Ecto neural progenitor cell (in vitro differentiated cells): ENCODE results near the gene BRMS1L.

ENCODE experiments used
- DNase-seq: peaks from one replicate; pipeline ENCODE4 v3.0.0-alpha.2; 2018; ENCODE audit warnings: low spot score

Gene BRMS1L

DNA sequence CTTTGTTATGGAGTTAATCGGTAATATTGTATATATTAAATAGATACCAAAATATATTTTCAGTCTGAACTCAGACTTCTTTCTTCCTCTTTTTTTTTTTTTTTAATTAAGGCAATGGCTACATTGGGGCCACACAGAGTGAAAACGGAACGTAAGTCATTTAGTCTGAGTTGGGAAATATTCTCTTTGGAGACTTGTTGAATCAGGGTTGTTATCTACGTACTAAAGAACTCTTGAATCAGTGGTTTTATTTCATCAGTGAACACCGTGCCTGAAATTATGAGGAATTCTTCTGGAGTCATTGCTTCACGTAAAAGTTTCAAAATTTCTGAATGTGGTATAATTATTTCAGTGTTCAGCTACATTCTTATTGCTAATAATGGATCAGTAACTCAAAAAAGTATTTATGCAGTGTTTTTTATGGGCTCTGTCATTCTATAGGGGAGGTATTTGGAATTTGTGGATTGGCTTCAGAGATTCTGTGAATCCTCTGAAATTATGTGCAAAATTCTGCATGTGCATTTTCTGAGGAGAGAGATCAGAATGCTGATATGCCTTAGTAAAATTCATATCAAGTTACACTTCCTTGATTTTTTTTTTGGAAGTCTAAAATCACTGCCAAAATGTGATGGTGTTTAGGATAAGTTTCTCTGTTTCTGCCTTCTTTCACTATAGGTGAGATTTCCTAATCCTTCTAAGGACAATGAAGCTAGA, 39.6 kb downstream of the BRMS1L start:
- no peak for DNase-seq

DNA sequence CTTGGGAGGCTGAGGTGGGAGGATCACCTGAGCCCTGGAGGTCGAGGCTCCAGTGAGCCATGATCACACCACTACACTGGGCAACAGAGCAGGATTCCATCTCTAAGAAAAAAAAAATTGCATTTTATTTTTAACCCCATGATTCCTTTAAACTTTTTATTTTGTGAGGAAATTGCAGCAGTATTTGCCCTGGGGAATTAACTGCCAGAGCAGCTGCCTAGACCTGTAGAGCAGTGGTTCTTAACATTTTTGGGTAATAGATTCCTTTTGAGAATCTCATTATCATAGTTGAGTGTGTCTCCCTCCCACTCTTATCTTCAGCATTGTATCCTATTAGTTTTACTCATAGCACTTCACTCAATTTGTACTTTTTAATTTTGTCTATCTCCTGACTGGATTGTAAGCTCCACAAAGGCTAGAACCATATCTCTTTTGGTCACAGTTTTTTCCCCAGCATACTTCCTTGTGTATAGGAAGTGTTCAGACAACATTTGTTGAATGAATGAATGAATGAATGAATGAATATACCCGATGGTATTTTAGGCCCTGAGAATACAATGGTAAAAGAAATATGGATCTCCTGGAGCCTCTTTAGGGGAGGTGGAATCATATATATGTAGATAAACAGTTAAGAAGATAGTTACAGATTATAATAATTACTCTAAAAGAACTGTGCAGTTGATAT, 40.6 kb downstream of the BRMS1L start:
- DNase-seq, result no peak

DNA sequence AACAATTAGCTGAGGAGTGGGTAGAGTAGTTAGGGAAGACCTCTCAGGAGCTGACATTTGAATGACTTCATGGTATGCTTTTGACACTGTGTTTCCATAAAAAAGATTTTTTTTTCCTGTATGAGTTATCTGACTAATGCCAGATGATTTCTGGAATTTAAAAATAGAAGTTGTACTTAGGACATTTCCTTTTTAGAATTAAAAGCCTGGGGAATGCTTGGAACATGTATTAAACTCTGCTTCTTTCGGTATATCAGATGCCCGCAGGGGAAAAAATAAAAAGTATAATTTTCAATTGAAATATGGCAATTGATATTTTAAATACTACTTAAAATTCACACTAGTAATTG, 41.1 kb downstream of the BRMS1L start:
- DNase-seq, result no peak

DNA sequence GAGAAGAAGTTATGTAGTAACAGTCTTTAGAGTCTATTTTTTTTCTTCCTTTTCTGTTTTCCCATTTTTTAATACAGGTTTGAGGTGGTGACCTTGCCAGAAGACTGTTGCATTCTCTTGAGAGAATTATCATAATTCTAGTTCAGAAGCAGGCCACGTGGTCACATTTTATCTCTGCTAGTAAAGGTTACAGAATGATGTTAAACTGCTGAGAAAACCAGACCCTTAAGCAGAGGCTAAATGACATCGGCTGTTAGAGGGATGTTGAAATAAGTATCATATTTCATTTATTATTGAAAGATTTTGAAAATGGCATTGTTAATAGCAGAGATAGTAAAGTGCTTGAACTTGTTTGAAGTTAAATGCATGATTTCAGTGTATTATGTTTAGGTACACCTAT, 49.2 kb downstream of the BRMS1L start:
- no peak for DNase-seq

DNA sequence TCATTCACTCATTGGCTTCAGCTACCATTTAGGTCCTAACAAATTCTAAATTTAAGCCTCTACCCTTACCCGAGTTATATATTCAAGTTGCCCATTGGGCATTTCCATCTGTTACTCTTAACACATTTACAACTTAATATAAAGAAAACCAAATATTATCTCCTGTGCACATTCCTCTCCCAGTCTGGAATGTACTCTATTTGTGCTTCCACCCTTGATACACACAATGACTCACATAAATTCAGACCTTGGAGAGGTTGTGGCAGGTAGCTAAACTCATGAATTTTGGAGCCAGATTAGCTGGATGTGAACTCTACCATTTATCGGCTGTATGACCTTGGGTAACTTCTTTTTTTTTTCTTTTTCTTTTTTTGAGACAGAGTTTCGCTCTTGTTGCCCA, 51.1 kb downstream of the BRMS1L start:
- DNase-seq, result no peak

DNA sequence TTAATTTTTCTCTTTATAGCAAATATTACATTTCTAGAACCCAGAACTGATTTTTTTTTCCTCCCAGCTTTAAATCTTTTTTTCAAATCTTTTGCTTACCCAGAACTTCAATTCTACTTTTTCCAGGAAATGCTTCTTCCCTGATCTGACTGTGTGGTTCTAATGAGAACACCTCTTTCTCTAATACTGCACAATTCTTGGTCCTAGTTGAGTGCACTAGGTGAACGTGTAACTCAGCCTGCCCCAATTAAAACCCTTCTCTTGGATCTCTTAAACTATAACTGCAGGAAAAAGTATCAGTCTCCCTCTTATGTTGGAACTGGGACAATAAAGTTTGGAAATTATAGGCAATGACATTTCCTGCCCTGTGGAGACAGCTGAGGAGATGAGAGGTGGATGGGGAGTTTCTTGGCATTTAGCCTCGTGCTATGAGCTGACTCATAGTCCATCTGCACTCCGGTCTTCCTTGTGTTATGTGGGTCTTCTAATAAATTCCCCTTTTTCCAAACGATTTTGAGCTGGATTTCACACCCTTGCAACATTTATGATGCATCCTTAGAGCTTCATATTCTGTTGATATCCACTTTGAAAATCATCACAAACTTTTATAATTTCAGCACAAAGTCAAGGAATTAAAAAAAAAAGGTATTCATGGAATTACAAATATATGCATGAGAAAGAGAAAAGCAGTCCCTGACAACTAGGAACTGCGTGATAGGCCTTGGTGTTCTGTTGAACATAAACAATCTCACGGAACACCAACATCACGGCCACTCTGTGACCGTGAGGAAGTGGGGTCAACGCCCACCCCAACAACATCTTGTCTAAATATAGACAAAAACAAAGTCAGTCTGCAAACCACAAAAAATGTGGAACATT, 52.4 kb downstream of the BRMS1L start:
- no peak for DNase-seq

DNA sequence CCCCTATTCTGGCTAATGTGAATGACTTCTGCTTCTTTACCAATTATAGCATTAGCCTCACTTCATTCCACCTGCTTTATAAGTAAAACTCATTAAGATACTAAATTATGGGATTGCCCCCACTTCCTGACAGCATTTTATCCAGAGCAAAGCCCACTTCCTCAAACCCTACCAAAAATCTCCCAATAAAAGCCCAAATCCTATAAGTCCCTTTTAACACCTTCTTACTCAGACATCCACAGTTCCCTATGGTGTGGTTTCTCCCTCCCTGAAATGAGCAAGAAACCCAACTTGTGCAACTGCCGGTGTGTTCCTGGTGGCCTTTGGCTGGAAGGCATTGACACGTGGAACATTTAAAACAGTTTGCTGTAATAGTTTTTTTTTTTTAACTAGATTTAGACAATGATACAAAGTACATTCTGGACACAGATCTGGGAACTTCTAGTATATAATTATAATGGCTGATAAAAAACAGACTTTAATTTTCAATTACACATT, 53.1 kb downstream of the BRMS1L start:
- DNase-seq, result no peak

DNA sequence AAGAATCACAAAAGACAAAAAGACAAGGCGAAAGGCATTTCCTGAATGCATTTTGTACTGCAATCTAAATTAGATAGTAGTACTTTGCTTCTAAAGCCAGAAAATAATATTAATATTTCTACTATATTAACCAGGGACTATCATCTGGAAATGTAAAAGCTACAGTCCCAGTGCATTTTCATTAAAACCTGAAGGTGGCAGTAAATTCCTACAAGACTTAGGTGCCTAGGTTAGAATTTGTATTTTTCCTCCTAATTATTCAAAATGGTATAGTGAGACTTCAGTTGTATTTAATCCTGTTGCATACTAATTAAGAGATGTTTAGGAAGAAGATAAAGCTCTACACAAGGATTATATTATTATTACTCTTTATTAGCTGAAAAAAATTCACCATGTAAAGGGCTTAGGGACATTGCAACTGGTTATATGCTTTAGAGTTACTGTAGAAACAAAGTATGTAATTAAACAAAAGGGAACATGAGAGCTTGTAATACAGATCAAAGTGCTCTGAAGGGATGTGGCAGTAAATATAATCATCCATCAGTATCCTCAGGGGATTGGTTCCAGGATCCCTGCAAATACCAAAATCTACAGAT, 53.6 kb downstream of the BRMS1L start:
- DNase-seq, result no peak

DNA sequence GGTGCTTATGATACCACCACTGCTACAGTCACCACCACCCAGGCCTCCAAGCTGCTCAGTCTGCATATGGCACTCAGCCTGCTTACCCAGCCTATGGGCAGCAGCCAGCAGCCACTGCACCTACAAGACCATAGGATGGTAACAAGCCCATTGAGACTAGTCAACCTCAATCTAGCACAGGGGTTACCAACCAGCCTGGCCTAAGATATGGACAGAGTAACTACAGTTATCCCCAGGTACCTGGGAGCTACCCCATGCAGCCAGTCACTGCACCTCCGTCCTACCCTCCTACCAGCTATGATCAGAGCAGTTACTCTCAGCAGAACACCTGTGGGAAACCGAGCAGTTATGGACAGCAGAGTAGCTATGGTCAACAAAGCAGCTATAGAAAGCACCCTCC, 55.1 kb downstream of the BRMS1L start:
- no peak for DNase-seq

DNA sequence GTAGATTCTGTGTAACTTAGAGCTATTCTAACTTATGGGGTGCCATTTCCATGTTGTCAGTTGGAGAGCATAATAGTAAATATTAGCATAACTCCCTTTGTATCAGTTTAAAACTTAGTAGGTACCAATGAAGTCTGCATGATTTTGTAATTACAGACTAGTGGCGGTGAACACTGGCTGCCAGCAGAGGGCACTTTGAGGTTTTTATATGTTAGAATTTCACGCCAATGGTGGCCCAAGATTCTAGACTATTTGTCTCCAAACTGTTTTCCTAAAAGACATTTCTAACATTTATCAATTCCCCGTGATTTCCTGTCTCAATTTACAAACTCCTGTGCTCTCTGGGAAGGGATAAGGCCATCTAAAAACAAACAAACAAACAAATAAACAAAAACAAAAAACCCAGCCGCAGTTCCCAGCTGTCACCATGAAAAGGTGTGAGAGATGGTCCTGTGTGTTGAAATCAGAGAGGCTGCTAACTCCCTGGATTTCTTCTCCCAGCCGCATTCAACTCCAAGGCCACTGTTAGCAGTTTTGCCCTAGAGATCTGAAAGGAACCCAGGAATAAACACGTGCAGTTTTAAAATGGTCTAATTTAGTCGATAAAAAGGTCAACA, 57.6 kb downstream of the BRMS1L start:
- DNase-seq, result no peak

DNA sequence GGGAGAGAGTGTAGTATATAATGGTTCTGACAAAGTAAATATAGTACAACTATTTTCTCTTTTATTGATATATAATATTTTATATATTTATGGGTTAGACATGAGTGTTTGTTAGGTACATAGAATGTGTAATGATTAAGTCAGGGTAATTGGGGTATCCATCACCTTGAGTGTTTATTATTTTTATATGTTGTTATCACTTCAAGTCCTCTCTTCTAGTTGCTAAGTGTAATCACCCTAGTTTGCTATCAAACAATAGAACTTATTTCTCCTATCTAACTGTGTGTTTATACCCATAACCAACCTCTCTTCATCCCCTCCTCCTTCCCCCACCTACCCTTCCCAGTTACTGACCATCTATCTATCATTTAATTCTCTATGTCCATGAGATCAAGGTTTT, 64.2 kb downstream of the BRMS1L start:
- DNase-seq, result no peak

DNA sequence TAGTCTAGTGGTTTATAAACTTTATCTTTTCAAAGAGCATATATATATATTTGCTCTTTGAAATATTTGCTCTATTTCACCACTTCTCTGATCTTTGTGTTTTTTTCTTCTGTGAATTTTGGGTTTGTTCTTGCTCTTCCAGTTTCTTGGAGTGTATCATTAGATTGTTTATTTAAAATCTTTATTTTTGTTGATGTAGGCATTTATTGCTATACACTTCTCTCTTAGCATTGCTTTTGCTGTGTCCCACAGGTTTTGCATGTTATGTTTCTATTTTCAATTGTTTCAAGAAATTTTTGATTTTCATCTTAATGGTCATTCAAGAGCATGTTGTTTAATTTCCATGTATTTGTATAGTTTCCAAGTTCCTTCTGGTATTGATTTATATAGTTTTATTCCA, 69.1 kb downstream of the BRMS1L start:
- no peak for DNase-seq

DNA sequence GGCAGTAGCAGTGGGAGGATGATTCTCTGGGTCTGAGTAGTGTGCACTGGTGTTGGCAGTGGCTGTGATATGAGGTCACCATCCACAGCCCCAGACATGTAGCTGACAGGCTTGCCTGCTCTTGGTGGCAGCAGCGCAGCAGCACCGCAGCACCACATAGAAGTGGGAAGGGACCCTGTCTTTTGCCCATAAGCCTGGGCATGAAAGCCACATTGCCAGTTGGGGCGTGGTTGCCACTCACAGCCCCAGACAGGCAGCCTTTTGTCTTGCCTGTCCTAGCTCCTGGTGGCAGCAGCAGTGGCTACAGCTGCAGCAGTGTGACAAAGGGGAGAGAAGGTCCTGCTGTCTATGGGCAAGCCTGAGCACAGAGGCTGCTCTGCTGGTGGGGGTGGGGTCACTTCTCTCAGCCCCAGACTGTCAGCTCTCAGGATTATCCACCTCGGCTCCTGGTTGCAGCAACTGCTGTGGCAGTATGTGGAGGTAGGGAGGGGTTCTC, 71.5 kb downstream of the BRMS1L start:
- DNase-seq, result peak; percentile 70

DNA sequence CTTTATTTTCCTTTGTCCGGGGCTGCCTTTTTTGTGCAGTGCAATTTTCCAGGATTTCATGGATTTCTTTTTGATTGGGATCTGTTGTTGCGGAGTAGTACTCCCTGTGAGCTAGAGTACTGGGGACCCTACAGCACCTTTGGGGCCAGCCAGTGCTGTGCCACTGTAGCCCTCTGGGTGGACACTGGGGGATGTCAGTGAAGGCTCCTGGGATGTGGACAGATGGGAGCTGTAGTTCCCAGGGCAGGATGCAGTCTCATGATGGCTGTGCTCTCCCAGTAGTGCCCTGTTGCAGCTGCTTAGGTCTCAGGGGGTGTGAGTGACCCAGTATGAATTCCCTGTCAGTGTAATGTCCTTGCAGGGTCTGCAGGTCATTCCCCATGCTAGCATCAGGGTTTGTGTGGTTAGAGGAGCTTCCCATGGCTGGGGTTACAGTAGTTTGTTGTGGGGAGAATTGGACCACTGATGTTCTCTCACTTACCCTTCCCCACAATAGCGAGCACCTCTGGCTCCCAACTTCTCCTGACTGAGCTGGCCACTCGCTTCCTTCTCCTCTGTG, 72.2 kb downstream of the BRMS1L start:
- peak; percentile 64 for DNase-seq

DNA sequence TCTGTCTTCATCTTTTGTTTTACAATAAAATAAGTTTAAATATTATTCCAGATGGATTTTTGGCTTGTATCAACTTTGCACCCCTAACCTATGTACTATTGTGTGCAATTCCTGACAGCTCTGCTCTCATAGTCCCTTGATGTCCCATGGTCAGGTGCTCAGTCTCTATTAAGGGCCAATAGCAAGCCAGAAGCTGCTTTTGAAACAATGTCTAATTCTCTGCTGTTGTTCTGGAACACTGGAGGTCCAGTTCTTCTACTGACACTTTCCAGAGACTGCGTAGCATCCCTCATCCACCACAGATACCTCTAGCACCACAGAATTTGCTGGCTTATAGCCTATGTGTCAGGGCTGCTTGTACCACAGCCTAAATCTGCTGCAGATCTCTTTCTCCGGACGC, 74.6 kb downstream of the BRMS1L start:
- DNase-seq, result no peak

DNA sequence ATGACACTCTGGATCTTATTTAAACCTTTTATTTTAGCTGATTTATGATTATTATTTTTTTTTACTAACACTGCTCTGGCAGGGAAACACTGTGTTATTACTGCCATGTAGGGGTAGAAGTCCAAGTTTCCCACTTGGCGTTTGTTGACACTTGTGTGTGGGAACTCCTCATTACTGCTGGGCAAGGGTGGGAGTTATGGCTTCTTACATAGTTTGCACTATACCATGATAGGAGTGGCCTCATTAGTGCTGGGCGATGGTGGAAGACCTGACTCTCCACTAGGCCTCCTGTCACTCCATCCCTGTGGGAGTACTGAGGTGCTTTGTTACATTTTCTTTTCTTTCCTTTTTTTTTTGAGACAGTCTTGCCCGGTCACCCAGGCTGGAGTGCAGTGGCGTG, 83.5 kb downstream of the BRMS1L start:
- DNase-seq, result no peak

DNA sequence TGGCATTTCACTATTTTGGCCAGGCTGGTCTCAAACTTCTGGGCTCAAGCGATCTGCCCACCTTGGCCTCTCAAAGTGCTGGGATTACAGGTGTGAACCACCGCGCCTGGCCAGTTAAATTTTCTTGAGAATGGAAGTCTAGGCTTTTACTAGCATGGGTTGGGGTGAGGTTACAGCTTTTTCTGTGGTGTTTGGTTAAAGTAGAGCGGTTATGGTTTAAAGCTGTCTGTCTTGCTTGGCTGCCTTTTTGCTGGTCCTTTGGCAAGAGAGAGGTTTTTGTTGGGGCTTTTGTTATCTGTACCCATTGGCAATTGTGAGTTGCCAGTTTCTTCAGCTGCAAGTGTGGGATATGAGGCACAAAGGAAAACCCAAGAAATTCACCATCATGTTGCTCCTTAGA, 84.1 kb downstream of the BRMS1L start:
- no peak for DNase-seq

DNA sequence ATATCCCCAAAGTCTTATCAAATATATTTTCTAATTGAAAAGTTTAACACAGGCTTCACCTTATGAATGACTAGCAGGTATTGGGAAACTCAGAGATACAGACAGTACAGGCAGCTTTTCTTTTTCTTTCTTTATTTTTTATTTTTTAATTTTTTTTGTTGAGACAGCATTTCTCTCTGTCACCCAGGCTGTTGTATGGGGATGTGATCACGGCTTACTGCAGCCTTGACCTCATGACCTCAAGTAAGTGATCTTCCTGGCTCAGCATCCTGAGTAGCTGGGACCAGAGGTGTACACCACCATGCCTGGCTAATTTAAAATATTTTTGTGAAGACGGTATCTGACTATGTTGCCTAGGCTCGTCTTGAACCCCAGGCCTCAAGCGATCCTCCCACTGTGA, 85.0 kb downstream of the BRMS1L start:
- no peak for DNase-seq

DNA sequence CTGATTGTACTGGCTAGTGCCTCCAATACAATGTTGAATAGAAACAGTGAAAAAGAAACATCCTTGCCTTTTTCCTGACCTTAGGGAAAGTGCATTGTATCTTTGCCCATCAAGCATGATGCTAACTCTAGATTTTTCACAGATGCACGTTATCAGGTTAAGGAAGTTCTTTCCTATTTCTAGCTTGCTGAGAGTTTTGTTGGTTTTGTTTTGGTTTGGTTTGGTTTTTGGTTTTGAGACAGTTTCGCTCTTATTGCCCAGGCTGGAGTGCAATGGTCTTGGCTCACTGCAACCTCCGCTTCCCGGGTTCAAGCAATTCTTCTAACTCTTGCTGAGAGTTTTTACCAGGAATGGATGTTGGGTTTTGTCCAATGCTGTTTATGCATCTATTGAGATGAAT, 89.0 kb downstream of the BRMS1L start:
- no peak for DNase-seq

DNA sequence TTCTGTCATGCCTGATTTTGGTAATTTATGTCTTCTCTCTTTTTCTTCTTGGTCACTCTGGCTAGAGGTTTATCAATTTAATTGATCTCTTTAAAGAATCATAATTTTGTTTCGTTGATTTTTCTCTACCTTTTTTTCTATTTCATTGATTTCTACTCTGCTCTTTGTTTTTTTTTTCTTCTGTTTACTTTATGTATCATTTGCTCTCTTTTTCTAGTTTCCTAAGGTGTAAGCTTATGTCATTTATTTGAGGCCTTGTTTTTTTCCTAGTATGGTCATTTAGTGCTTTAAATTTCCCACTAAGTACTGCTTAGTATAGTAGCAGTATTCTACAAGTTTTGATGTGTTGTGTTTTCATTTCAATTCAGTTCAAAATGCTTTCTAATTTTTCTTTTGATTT, 89.6 kb downstream of the BRMS1L start:
- DNase-seq, result no peak
